Amniotic epithelial cell (primary cell): Measurements from ENCODE around the gene SGCG.
"Not testable (repeated sequence)": the region's sequence is repeated elsewhere in the genome, so short reads cannot be mapped to it uniquely, and the experiment has no call there.

Source experiments
- DNase-seq: peaks from one replicate; pipeline ENCODE4 v3.0.0-alpha.2; 2010; ENCODE audit warnings: low read depth

The SGCG gene, protein sequence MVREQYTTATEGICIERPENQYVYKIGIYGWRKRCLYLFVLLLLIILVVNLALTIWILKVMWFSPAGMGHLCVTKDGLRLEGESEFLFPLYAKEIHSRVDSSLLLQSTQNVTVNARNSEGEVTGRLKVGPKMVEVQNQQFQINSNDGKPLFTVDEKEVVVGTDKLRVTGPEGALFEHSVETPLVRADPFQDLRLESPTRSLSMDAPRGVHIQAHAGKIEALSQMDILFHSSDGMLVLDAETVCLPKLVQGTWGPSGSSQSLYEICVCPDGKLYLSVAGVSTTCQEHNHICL

DNA sequence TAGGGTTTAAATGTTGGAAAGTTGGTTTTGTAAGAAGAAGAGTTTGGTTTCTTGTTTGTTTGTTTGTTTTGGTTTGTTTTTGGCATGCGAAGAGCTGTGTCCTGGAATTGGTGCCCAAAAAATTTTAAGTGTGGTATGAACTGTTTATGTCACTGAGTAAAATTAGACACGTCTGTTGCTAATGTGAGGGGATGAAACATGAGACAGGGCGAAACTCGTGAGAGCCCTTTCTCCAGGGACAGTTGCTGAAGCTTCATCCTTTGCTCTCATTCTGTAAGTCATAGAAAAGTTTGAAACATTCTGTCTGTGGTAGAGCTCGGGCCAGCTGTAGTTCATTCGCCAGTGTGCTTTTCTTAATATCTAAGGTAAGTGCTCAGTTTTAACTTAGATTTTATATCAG, at the start of gene SGCG:
TSS of gene SGCG (plus strand) at position 269 of the 400 bp plus-strand sequence. CDS start 22,716 bp downstream, outside the sequence.
- DNase-seq: no peak

DNA sequence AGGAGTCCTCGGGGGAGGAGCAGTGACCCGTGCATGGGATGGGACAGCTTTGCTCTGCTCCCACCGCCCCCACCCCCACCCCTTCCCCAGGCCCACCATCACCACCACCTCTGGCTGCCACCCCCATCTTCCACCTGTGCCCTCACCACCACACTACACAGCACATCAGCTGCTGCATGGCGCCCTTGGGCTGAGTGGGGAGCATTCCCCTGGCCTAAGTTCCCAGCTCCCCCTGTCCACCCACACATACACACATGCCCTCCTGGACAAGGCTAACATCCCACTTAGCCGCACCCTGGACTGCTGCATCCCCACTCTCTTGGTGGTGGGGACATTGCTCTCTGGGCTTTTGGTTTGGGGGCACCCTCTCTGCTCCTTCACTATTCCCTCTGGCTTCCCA, 46.2 kb upstream of the SGCG start:
- no peak for DNase-seq

DNA sequence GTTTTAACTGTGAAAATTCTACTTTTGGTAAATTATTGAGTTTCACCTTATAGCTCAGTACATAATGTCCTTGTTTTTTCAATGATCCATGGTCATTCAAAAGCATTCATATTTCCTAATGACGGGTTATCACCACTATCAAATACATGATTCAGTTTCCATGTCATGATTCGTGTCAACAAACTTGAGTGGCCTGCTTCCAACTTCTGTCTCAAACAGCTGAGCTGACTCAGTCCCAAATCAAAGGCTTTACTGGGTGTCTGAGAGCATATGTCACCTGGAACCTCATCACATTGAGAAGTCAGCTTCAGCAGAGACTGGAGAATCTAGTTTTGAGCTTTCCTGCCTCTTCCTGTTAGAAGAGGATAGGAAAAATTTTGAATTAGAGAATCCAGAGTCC, 40.3 kb upstream of the SGCG start:
- DNase-seq: peak; percentile 23

DNA sequence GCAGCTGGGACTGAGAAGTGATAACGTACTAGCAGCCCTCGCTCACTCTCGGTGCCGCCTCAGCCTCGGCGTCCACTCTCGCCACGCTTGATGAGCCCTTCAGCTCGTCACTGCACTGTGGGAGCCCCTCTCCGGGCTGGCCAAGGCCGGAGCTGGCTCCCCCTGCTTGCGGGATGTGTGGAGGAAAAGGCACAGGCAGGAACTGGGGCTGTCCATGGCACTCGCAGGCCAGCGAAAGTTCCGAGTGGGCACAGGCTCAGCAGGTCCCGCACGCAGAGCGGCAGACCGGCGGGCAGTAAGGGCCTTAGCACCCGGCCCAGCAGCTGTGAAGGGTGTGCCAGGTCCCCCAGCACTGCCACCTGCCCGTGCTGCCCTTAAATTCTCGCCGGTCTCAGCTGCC, 38.8 kb upstream of the SGCG start:
- DNase-seq: no peak

DNA sequence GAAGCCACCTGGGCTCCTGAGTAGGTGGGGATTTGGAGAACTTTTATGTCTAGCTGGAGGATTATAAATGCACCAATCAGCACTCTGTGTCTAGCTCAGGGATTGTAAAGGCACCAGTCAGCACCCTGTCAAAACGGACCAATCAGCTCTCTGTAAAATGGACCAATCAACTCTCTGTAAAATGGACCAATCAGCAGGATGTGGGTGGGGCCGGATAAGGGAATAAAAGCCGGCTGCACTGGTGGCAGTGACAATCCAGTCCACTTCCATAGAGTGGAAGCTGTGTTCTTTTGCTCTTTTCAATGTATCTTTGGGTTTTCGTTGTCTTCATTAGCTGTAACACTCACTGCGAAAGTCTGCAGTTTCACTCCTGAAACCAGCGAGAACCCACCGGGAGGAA, 38.2 kb upstream of the SGCG start:
- DNase-seq: not testable (repeated sequence)

DNA sequence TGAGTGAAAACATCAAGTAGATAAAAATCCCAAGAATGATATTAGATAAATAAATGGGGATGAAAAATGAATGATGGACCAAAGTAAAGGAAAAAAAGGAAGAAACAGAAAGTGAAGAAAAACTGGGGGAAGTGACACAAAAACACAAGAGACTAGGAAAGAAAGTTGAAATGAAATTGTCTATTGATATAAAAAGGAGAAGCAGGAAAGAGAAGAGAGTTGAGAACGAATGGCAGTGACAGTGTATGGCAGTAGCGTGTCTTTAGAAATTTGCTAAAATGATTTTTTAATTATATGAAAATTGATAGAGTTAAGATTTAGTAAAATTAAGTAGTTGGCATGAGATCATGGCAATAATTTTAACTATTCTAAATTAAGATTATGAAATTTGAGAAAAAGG, 36.3 kb upstream of the SGCG start:
- DNase-seq: no peak

DNA sequence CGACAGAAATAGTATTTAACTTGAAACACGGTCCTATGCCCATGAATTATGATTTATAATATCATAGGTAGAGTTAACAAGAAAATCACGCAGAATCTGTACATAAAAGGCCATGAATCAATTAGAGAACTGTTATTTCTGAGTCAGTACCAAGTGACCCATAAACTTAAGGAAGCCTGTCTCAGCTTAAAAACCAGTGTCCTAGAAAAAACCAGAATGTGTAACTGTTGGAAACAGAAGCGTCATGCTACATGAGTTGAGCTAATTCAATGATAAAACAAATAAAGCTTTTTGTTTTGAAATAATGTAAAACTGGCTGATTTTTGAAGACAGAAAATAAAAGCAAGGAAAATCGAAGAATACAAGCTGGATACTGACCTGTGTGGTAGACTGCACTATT, 34.8 kb upstream of the SGCG start:
- DNase-seq: no peak

DNA sequence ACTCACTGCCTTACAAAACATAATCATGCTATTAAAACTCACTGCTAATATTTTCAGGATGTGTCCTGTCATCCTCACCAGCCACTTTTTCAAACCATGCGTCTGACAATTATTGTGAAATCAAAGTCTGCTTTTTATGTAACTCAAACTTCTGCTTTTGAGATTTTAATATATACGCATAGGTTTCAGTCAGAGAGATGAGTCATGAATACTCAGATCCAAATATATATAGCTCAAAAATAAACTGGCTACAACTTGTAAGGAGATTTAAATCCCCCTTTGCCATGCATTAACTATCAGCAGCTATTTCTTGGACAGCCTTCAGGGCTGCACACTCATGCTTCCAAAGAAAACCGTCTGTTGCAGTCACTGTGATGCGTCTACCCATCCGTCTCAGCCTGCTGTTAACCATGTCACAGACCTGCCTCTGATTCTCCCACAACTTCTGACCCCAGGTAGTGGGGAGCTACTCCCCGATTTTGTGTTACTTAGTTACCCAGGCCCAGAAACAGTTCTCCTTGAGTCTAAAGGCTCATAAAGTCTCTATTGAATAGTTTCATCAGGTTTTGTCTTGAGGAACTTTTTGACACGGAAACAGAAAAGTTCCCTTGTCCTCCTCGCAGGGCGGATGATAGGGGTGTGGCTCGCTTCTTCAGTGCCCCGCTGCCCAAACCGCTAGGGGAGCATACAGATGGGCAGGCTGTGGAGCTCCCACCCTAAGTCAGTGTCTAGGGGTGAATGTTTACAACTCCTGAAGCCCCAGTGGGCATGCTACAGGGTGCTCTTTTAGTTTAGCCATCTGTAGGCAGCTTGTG, 33.8 kb upstream of the SGCG start:
- DNase-seq: peak; percentile 10

DNA sequence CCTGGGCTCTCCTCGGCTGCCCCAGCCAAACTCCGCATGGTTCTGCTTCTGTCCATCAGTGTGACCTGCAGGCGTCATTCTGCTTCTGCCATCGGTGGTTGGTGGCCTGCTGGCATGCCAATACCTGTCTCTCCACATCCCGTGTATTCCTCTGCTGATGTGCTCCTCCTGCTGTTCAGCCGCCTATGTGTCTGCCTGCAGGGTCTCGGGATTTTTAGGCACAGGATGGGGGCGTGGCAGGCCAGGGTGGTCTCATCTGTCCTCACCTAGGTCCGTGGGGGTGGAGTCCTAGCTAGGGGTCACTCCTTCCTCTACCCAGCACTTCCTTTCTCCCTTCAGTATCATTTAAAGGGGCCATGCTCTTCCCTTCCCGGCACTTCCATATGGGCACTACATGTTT, 33.0 kb upstream of the SGCG start:
- DNase-seq: no peak

DNA sequence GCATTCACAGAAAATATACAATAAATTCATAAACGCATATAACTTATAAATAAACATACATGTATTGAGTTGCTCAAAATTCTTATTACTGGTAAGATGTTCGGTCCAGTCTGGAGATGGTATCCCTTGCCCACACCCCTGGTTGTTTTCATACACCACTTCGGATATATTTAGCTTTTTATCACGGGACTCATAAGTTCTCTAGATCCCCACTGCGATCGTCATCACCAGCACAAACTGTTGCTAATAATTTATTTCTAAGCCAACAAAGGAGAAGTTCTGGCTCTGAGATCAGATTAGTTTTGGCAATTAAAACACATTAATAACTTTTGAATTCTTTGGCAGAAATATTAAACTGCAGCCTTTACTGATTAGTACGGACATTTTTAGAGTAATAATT, 23.0 kb upstream of the SGCG start:
- DNase-seq: no peak

DNA sequence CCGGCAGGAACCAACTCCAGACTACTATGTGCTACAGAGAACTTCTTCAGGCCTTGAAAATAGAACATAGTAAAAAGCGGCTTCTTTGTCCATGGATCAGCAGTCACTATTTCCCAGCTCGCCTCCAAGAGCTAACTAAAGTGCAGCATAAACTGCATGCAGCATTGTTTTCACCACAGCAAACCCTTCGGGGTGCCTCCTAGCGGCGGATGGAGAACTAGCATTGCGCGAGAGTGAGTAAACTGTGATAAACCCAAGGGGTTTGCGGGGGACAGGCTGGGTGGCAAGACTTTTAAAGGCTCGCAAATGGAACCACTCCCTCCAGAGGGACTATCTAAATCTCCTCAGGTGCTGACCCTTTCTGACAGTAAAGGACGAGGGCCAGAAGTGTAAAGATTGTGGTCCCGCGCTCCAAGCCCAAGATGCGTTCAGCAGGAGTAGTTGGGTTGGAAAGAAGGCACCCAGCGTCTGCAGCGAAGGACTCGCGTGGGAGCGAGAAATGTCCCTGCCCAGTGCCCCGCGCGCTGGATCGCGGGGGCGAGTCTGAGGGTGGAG, 21.5 kb upstream of the SGCG start:
- DNase-seq: peak; percentile 47

DNA sequence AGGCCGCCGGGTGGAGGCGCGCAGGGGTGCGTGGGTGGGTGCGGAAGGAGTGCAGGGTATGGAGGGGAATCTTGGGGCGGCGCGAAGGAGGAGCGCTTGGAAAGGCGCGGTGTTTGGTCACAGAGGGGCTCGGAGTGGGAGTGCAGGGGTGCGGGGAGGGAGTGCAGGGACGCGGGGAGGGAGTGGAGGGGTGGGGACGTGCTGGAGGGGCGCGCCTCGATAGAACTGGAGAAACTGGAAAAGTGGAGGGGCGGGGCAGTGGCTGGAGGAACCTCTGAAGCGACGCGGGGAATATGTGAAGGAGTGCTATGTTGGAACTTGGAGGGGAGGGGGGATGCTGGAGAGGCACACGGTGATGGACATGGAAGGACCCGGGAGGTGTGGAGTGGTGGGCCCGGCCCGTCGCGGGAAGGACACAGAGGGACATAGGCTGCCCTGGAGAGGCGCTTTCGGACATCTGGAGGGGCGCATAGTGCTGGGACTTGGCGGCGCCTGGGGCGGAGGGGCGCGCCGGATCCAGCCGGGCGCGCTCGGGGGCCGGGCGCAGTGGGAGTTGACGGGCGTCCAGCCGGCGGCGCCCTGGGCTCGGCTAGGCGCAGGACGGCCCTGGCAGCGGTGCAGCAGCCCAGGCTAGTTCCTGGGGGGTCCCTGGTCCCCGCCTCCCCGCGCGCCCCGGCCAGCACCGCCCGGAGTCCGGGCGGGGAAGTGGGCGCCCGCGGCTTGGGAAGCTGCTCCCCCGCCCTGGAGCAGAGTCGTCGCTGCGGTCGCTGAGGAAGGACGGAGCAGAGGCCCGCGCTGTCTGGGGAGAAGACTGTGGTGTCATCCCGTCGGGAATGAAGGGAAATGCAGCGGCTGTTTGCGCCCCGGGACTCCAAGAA, 20.8 kb upstream of the SGCG start:
- DNase-seq: no peak

DNA sequence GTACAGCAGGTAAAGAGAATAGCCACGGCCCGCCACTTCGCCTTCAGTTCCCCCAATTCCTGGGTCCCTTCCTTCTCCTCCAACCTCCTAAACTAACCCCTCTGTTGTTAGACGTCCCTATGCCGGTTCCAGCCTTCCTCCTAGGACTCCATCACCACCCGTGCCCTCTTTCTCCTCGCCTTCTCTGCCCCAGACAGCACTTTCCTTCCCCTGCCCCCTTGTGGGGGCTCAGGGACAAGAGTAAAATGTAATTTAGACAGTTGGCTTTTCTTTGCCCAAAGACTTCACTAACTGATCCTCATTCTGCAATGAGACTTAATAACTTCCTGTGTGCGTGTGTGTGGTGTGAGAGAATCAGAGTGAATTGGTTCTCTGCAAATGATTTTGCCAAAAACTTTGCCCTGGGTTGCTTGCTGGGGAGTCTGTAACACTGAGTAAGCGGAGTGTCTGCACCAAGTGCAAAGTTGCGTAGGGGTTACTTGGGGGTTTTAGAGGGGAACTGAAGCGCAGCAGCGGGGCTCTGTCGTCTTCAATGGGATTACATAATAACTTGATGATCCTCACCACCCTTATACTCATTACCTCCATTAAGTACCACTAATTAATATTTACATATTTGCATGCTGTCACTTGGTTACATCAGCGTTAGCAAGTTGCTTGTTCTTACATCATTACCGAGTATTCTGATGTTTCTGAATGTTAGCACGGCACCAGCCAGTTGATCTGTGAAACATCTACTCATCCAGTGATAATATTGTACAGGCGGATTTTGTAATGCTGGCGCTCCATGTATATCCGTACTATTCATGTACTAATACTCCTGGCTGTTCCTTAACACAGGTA, 19.9 kb upstream of the SGCG start:
- no peak for DNase-seq

DNA sequence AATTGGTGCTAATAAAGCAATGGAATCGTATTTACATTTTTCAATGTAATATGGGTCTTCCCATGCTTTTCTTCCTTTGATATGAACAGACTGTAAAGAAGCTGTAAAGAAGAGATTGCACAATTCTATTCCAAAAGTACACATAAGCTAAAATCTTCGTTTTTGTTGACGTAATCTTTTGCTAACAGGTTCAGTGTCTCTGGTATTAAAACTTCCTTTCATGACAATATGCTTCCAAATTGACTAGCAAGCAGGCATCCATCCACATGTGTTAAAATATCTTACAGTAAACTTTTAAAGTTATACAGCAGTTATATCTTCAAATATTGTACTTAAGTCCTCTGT, 19.3 kb upstream of the SGCG start:
- DNase-seq: no peak

DNA sequence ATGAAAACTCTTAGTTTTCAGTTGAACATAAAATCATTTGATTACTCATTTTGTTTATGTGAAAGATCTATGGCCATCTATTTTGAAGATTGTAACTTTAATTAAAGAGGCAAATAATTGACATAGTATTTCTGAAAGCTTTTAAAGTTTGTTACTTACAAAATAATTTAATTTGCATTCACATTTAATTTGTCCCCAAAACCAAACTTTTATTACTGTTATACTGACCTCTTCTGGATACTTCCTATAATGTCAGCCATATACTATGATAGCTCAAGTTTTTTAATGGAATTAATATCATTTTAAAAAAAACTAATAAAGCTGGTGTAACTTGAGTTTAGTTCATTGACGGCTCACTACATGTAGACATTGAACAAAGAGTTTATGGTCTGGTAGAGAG, 4.9 kb upstream of the SGCG start:
- DNase-seq: peak; percentile 6

DNA sequence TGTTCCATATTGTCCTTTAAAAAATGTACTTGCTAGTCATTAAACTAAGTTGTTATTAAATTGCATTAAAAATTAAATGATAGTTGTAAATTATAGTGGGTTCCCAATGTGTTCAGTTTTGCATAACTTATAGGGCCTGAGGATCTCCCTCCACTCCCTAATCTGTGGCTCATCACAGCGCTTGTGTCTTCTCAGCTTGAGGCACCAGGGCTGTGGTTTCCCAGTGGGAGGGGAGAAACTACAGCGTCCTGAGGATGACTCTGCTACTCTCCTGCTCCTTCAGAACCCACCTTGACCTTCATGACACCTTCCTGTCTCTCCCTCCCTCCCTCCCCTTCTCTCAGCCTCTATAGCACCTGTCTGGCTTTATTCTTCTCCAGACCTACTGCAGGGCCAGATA, 1.4 kb downstream of the SGCG start:
- DNase-seq: no peak

DNA sequence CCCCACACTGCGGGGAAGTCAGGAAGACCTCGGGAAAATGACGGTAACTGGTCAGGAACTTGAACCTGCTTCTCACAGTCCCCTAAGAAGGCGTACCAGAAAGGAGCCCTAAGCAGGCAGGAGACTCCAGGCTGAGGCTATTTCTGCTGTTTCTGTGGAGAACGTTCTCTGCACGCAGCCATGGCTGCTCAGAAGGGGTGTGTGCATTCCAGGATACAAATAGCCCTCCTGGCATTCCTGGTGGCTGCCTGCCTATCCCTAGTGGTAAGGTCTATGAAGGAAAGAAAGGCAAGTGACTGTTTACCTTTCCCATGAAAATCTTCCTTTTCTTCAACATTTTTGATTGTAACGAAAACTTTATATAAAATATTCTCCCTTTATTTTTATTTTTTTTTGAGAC, 2.5 kb downstream of the SGCG start:
- DNase-seq: no peak

DNA sequence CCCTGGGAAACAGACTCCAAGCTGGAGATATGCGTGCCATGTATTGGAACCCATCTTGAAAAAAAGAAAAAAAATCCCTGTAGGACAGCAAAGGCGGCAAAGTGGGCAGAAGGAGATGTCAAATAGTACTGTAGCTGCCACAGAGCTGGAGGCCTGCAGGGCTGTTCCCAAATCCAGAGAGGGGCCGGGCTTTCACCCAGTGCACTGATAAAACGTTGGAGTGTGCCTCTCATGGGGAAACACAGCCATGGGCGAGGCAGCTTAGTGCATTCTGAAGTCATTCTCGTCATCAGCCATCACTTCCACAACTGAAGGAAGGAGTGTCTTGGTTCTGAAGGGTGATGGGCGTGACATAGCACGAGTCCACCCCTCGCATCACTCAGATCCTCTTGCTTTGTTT, 4.8 kb downstream of the SGCG start:
- DNase-seq: no peak

DNA sequence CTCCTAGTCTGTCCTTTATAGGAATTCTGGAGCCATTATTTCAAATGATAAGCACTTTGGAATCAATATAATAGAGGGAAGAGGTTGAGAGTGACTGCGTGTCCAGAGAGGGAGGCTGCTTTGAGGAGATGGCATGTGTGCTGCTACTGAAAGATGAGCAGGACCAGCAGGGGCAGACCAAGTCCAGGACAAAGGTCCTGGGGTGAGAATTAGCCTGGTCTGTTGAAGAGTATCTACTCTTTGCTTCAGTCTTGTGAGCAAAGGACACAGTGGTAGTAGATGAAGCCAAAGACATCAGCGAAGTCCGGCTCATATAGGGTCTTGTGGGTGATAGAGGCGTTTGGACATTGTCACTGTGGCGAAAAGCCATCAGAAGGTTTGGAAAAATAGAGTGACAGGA, 21.1 kb downstream of the SGCG start:
- no peak for DNase-seq

DNA sequence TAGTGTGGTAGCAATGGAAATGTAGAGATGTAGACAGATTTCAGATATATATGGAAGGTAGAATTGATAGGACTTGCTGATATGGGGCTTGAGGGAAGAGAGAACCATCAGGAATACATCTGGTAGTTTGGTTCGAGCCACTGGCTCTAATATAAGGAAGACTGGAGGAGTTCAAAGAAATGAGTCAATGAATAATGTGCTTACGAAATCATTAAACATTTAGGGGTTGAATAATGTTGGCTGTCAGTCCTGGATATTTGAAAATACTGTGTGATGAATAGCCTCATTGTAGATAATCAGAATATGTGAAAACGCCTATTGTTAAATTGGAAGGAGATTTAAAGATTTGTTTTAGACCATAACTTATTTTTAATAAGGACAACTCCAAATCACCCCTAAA, 21.6 kb downstream of the SGCG start:
- peak; percentile 14 for DNase-seq

DNA sequence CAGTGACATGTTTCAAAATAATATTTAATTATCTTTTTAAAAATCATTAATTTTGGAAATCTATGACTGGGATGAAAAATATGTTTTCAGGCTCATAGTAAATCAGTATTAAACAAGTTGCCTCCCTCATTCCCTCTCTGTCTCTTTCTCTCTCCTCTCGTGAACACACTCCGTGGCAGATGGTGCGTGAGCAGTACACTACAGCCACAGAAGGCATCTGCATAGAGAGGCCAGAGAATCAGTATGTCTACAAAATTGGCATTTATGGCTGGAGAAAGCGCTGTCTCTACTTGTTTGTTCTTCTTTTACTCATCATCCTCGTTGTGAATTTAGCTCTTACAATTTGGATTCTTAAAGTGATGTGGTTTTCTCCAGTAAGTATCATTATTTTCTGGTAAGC, 22.7 kb downstream of the SGCG start:
- DNase-seq: no peak

DNA sequence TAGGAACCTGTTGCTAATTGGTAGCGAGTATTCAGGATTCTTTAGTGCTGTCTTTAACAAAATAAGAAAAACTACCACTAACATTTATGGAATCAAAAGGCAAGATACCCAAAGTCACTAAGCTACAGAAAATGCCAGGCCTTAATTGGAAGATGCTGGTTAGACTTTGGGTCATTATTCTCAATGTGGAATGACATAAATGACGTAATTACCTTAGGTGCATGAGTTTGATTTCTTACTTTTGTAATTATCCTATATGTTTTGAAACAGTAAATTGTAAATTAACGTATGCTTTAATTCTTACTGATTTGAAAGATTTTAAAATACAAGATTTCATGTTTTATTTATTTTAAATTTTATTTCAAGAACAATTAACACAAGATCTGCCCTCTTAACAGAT, 25.0 kb downstream of the SGCG start:
- no peak for DNase-seq
